COR-L47 (cell line): ENCODE results near the gene TFDP3.

Experiments
- DNase-seq: peaks from one replicate; lab custom pipeline; 2025; lab: John Stamatoyannopoulos, UW

The TFDP3 gene

GRCh38 chrX:133185938-133186337 is 32.2 kb downstream of the TFDP3 start:
- DNase-seq = no peak

- DNase-seq = no peak
These were observed 33.0 kb downstream of the TFDP3 start for GRCh38 chrX:133185119-133185518.

GRCh38 chrX:133183806-133184205 is 34.3 kb downstream of the TFDP3 start:
- DNase-seq = no peak

GRCh38 chrX:133179500-133179899 is 38.7 kb downstream of the TFDP3 start:
- no peak for DNase-seq

- no peak for DNase-seq
These were observed 41.0 kb downstream of the TFDP3 start for GRCh38 chrX:133177202-133177601.

GRCh38 chrX:133175605-133176004 is 42.5 kb downstream of the TFDP3 start:
- DNase-seq = peak; percentile 51

GRCh38 chrX:133175162-133175561 is 43.0 kb downstream of the TFDP3 start:
- no peak for DNase-seq

- peak; percentile 3 for DNase-seq
These were observed 46.0 kb downstream of the TFDP3 start for GRCh38 chrX:133171962-133172708.
